Smooth muscle cell (in vitro differentiated cells): Measurements from ENCODE around the gene PRKAR2B. TPM values are rescaled to one million over a fixed set of nuclear protein-coding genes. Genes with fewer than 3 reads are reported as not detected.

Experiments used
- DNase-seq: peaks from one replicate; lab custom pipeline; 2025; ENCODE audit not compliant: unreplicated experiment; lab: John Stamatoyannopoulos, UW
- H2AFZ ChIP-seq: fragments of 200-600 bp; sonication (generic); 2 replicates; pipeline ENCODE4 v1.6.0; 2016; ENCODE audit warnings: antibody characterized with exemption, low read depth, mild to moderate bottlenecking
- H3F3A ChIP-seq: fragments of 200-600 bp; sonication (generic); 2 replicates; pipeline ENCODE4 v1.6.0; 2017; ENCODE audit warnings: antibody characterized with exemption, low read depth
- H3K27ac ChIP-seq: fragments of 200-600 bp; sonication (generic); 2 replicates; pipeline ENCODE4 v1.5.1; 2016; ENCODE audit warnings: low read depth, mild to moderate bottlenecking
- H3K27me3 ChIP-seq: fragments of 200-600 bp; sonication (generic); 2 replicates; pipeline ENCODE4 v1.6.1; 2016; ENCODE audit warnings: low read depth, mild to moderate bottlenecking
- H3K36me3 ChIP-seq: fragments of 200-600 bp; sonication (generic); 2 replicates; pipeline ENCODE4 v1.5.1; 2016; ENCODE audit warnings: low read depth
- H3K4me1 ChIP-seq: fragments of 200-600 bp; sonication (generic); 2 replicates; pipeline ENCODE4 v1.5.1; 2016; ENCODE audit warnings: low read depth
- H3K4me2 ChIP-seq: fragments of 200-600 bp; sonication (generic); 2 replicates; pipeline ENCODE4 v1.6.0; 2016; ENCODE audit warnings: mild to moderate bottlenecking
- H3K4me3 ChIP-seq: fragments of 200-600 bp; sonication (generic); 2 replicates; pipeline ENCODE4 v1.5.1; 2016; ENCODE audit warnings: mild to moderate bottlenecking
- H3K79me2 ChIP-seq: fragments of 200-600 bp; sonication (generic); 2 replicates; pipeline ENCODE4 v1.6.0; 2016; ENCODE audit warnings: low read depth, mild to moderate bottlenecking
- H3K9ac ChIP-seq: fragments of 200-600 bp; sonication (generic); 2 replicates; pipeline ENCODE4 v1.6.0; 2016; ENCODE audit warnings: low read depth
- H3K9me3 ChIP-seq: fragments of 200-600 bp; sonication (generic); replicated peaks from 2 replicates; pipeline ENCODE4 v1.5.1; 2016; ENCODE audit warnings: low read depth
- H4K20me1 ChIP-seq: fragments of 200-600 bp; sonication (generic); 2 replicates; pipeline ENCODE4 v1.6.0; 2016; ENCODE audit warnings: low read depth
- CTCF ChIP-seq: fragments of 200-600 bp; sonication (generic); IDR thresholded peaks from 2 replicates; pipeline ENCODE4 v1.5.1; 2017; ENCODE audit warnings: borderline replicate concordance, mild to moderate bottlenecking, antibody characterized with exemption; ENCODE audit not compliant: insufficient read depth, poor library complexity, severe bottlenecking
- WGBS: methylation state at CpG from one replicate; pipeline ENCODE4 v1.1.7; 2016; ENCODE audit warnings: low lambda C conversion rate; 5-methylcytosine and 5-hydroxymethylcytosine counted together
- polyA plus RNA-seq: library from polyadenylated mRNA; unstranded; fragments of >200 nt; fragmentation: Nextera tagmentation; extraction: Ambion mirVana; gene quantifications from 2 replicates; pipeline ENCODE4 v1.2.1, GENCODE V29; 2016
- total RNA-seq: library from RNA; depleted of rRNA; stranded (reverse); fragments of >200 nt; gene quantifications from 2 replicates; pipeline ENCODE4 v1.2.3, GENCODE V29; 2014

The PRKAR2B gene
- total and polyA plus RNA-seq, 2 experiments from 2014 or later: 3.4 to 3.5 TPM

GRCh38 chr7:107043491-107043890, 1.0 kb upstream of the PRKAR2B start:
- Histone ChIP-seq H3K36me3 (no peaks in the 10 kb centered on the region), H2AFZ (no peak overlapping the region), H3K4me3 (no peak overlapping the region), H3K27ac (no peak overlapping the region), H4K20me1 (no peaks in the 10 kb centered on the region), H3K9me3 (no peaks in the 10 kb centered on the region), H3K27me3 (no peaks in the 10 kb centered on the region), H3K4me1 (no peaks in the 10 kb centered on the region), H3K79me2 (no peaks in the 10 kb centered on the region), H3K4me2 (peak overlapping the region; percentile 93), H3K9ac (no peak overlapping the region), H3F3A (peaks cover 5% of the 10 kb centered on the region)
- WGBS: 65% methylated on average over 4 of the region's 4 CpGs
- TF ChIP-seq CTCF: no peak
- DNase-seq: no peak

GRCh38 chr7:107043921-107044346, 571 bp upstream of the PRKAR2B start:
- H3K9me3 ChIP-seq: no peaks in the 10 kb centered on the region
- no peaks in the 10 kb centered on the region for H3K4me1 ChIP-seq
- 61% methylated on average over 6 of the region's 6 CpGs for WGBS
- peaks cover 5% of the 10 kb centered on the region for H3F3A ChIP-seq
- H3K9ac ChIP-seq: no peak overlapping the region
- no peak for TF ChIP-seq CTCF
- H3K4me3 ChIP-seq: peak overlapping the region; percentile 54
- no peaks in the 10 kb centered on the region for H3K36me3 ChIP-seq
- no peaks in the 10 kb centered on the region for H3K27me3 ChIP-seq
- peak overlapping the region; percentile 70 for H2AFZ ChIP-seq
- H3K27ac ChIP-seq: no peak overlapping the region
- no peak for DNase-seq
- H3K4me2 ChIP-seq: peak overlapping the region; percentile 93
- no peaks in the 10 kb centered on the region for H4K20me1 ChIP-seq
- no peaks in the 10 kb centered on the region for H3K79me2 ChIP-seq

- DNase-seq: no peak
- WGBS: 6% methylated on average over 17 of the region's 29 CpGs
- Histone ChIP-seq H3K27ac (no peak overlapping the region), H4K20me1 (no peaks in the 10 kb centered on the region), H3K4me1 (no peaks in the 10 kb centered on the region), H3K9me3 (no peaks in the 10 kb centered on the region), H3K27me3 (no peaks in the 10 kb centered on the region), H3F3A (peaks cover 5% of the 10 kb centered on the region), H3K9ac (peak overlapping the region; percentile 6), H3K4me3 (peak overlapping the region; percentile 54), H3K36me3 (no peaks in the 10 kb centered on the region), H3K79me2 (no peaks in the 10 kb centered on the region), H3K4me2 (peak overlapping the region; percentile 87), H2AFZ (peak overlapping the region; percentile 78)
- no peak for TF ChIP-seq CTCF
Measured at GRCh38 chr7:107045195-107045960, 873 bp downstream of the PRKAR2B start.

GRCh38 chr7:107045980-107046379, 1.5 kb downstream of the PRKAR2B start:
- peak overlapping the region; percentile 54 for H3K4me3 ChIP-seq
- H3K27ac ChIP-seq: no peak overlapping the region
- H3F3A ChIP-seq: peaks cover 5% of the 10 kb centered on the region
- no peaks in the 10 kb centered on the region for H3K79me2 ChIP-seq
- no peaks in the 10 kb centered on the region for H4K20me1 ChIP-seq
- no peaks in the 10 kb centered on the region for H3K4me1 ChIP-seq
- peak overlapping the region; percentile 87 for H3K4me2 ChIP-seq
- H2AFZ ChIP-seq: no peak overlapping the region
- no peaks in the 10 kb centered on the region for H3K36me3 ChIP-seq
- 41% methylated on average over 1 of the region's 1 CpG for WGBS
- TF ChIP-seq CTCF: no peak
- H3K9me3 ChIP-seq: no peaks in the 10 kb centered on the region
- no peaks in the 10 kb centered on the region for H3K27me3 ChIP-seq
- DNase-seq: no peak
- no peak overlapping the region for H3K9ac ChIP-seq
